GM21367 (cell line): ENCODE data around the gene PLCXD1.
"Not testable (repeated sequence)": the region's sequence is repeated elsewhere in the genome, so short reads cannot be mapped to it uniquely, and the experiment has no call there.

Source experiments
- ATAC-seq: cut with Tn5 transposase; IDR thresholded peaks from one replicate; pipeline ENCODE4 v1.9.1; 2021; ENCODE audit not compliant: unreplicated experiment

PLCXD1 gene

DNA sequence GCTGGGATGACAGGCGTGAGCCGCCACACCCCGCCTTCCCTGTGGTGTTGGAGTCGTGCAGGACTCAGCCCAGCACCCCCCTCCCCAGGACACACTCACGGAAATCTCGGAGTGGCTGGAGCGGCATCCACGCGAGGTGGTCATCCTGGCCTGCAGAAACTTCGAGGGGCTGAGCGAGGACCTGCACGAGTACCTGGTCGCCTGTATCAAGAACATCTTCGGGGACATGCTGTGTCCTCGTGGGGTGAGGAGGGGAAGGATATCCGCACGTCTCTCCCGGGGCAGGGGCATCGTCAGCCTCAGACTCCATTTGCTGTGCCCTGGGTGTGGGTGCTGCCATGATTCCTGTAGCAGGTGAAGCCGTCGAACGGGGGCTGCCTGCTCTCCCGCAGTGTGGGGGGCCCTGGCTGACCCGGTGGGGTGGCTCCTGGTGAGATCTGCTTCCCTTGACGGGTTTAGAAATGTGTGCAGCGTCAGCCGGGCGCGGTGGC lies 10.3 kb downstream of the PLCXD1 start:
- ATAC-seq = no peak

- no peak for ATAC-seq
These were observed 12.0 kb downstream of the PLCXD1 start for GRCh38 chrX:292900-293897.

GRCh38 chrX:295136-295535 lies 14.0 kb downstream of the PLCXD1 start:
- ATAC-seq = no peak

- no peak for ATAC-seq
These were observed 17.8 kb downstream of the PLCXD1 start for GRCh38 chrX:298993-299392.

- ATAC-seq = no peak
These were observed 19.2 kb downstream of the PLCXD1 start for GRCh38 chrX:300334-300733.

GRCh38 chrX:302975-303374 lies 21.8 kb downstream of the PLCXD1 start:
- no peak for ATAC-seq

DNA sequence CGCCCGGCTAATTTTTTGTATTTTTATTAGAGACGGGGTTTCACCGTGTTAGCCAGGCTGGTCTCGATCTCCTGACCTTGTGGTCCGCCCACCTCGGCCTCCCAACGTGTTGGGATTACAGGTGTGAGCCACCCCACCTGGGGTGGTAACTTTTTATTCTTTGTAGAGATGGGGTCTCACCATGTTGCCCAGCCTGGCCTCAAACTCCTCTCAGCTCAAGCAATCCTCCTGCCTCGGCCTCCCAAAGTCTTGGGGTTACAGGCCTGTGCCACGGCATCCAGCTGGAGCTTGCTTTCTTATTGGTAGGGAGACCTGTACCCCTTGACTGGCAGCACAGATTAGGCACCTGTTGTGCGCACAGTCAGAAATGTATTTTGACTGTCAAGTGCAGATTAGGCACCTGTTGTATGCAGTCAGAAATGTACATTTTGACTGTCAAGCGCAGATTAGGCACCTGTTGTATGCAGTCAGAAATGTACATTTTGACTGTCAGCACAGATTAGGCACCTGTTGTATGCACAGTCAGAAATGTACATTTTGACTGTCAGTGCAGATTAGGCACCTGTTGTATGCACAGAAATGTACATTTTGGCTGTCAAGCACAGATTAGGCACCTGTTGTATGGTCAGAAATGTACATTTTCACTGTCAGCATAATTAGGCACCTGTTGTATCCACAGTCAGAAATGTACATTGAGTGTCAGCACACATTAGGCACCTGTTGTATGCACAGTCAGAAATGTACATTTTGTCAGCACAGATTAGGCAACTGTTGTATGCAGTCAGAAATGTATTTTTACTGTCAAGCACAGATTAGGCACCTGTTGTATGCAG lies 24.8 kb downstream of the PLCXD1 start:
- not testable (repeated sequence) for ATAC-seq

- ATAC-seq = not testable (repeated sequence)
These were observed 25.6 kb downstream of the PLCXD1 start for GRCh38 chrX:306614-307251.

GRCh38 chrX:307261-308111 lies 26.3 kb downstream of the PLCXD1 start:
- ATAC-seq = no peak

GRCh38 chrX:308821-309520 lies 27.8 kb downstream of the PLCXD1 start:
- no peak for ATAC-seq

- ATAC-seq = no peak
These were observed 29.5 kb downstream of the PLCXD1 start for GRCh38 chrX:310621-311155.

GRCh38 chrX:311156-312129 lies 30.3 kb downstream of the PLCXD1 start:
- ATAC-seq = no peak

- no peak for ATAC-seq
These were observed 31.6 kb downstream of the PLCXD1 start for GRCh38 chrX:312621-313331.

DNA sequence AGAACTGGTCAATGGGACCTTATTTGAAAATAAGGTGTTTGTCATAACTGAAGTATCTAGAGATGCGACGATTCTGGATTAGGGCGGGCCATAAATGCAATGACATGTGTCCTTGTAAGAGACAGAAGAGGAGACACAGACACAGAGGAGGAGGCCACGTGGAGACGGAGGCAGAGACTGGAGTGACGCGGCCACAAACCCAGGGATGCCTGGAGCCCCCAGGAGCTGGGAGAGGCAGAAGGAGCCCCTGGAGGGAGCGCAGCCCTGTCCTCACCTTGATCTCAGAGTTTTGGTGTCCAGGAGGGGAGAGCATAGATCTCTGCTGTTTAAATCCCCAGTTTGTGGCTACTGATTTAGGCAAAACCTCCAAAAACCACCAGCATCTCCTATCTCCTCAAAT lies 32.4 kb downstream of the PLCXD1 start:
- no peak for ATAC-seq

GRCh38 chrX:314049-314448 lies 32.9 kb downstream of the PLCXD1 start:
- ATAC-seq = no peak

- ATAC-seq = no peak
These were observed 33.8 kb downstream of the PLCXD1 start for GRCh38 chrX:314781-315595.
